ENCODE results near the gene NOXO1. TPM values are rescaled to one million over a fixed set of nuclear protein-coding genes. Genes with fewer than 3 reads are reported as not detected.
"Not testable (repeated sequence)": the region's sequence is repeated elsewhere in the genome, so short reads cannot be mapped to it uniquely, and the experiment has no call there.

NOXO1 gene
- total RNA-seq, 1 experiment from 2014 or later, result not detected

GRCh38 chr16:1947369-1947670 lies 33.9 kb downstream of the NOXO1 start:
- in situ Hi-C loops (cut with HindIII; ENCODE audit: low sequenced_read_pairs), result no loop called here
- no peak for DNase-seq (ENCODE audit: low spot score)

- in situ Hi-C loops (cut with HindIII; ENCODE audit: low sequenced_read_pairs), result no loop called here
- DNase-seq (ENCODE audit: low spot score), result no peak
Observed at GRCh38 chr16:1946495-1947368, 34.5 kb downstream of the NOXO1 start.

GRCh38 chr16:1945559-1946391 lies 35.5 kb downstream of the NOXO1 start:
- in situ Hi-C loops (cut with HindIII; ENCODE audit: low sequenced_read_pairs), result no loop called here
- no peak for DNase-seq (ENCODE audit: low spot score)

GRCh38 chr16:1944612-1945199 lies 36.6 kb downstream of the NOXO1 start:
- in situ Hi-C loops (cut with HindIII; ENCODE audit: low sequenced_read_pairs), result no loop called here
- no peak for DNase-seq (ENCODE audit: low spot score)

GRCh38 chr16:1942810-1943726 lies 38.2 kb downstream of the NOXO1 start, which contains the start of gene MSRB1:
Gene MSRB1, minus strand, starts transcription at chr16:1943199. Its CDS starts 43 bp downstream, at chr16:1943156.
- DNase-seq (ENCODE audit: low spot score), result peak; percentile 99

GRCh38 chr16:1942047-1942809 lies 39.0 kb downstream of the NOXO1 start:
- in situ Hi-C loops (cut with HindIII; ENCODE audit: low sequenced_read_pairs), result no loop called here
- no peak for DNase-seq (ENCODE audit: low spot score)

More at GRCh38 chr16:1942810-1943726, 38.2 kb downstream of the NOXO1 start, which contains the start of gene MSRB1:
- in situ Hi-C loops (cut with HindIII; ENCODE audit: low sequenced_read_pairs), result no loop called here

- in situ Hi-C loops (cut with HindIII; ENCODE audit: low sequenced_read_pairs), result no loop called here
Observed at GRCh38 chr16:1941162-1942046, 39.9 kb downstream of the NOXO1 start.

GRCh38 chr16:1940273-1941161 lies 40.8 kb downstream of the NOXO1 start:
- in situ Hi-C loops (cut with HindIII; ENCODE audit: low sequenced_read_pairs), result no loop called here
- DNase-seq (ENCODE audit: low spot score), result no peak

More at GRCh38 chr16:1941162-1942046, 39.9 kb downstream of the NOXO1 start:
- no peak for DNase-seq (ENCODE audit: low spot score)

GRCh38 chr16:1939833-1940232 lies 41.4 kb downstream of the NOXO1 start:
- not testable (repeated sequence) for DNase-seq (ENCODE audit: low spot score)

GRCh38 chr16:1938910-1939309 lies 42.4 kb downstream of the NOXO1 start:
- no peak for DNase-seq (ENCODE audit: low spot score)
- in situ Hi-C loops (cut with HindIII; ENCODE audit: low sequenced_read_pairs), result no loop called here

More at GRCh38 chr16:1939833-1940232, 41.4 kb downstream of the NOXO1 start:
- in situ Hi-C loops (cut with HindIII; ENCODE audit: low sequenced_read_pairs), result not testable (repeated sequence)

- in situ Hi-C loops (cut with HindIII; ENCODE audit: low sequenced_read_pairs), result no loop called here
- no peak for DNase-seq (ENCODE audit: low spot score)
Observed at GRCh38 chr16:1938316-1938715, 43.0 kb downstream of the NOXO1 start.

- DNase-seq (ENCODE audit: low spot score), result no peak
- in situ Hi-C loops (cut with HindIII; ENCODE audit: low sequenced_read_pairs), result no loop called here
Observed at GRCh38 chr16:1936945-1937479, 44.3 kb downstream of the NOXO1 start.

- in situ Hi-C loops (cut with HindIII; ENCODE audit: low sequenced_read_pairs), result no loop called here
- DNase-seq (ENCODE audit: low spot score), result no peak
Observed at GRCh38 chr16:1933097-1933661, 48.1 kb downstream of the NOXO1 start.

- in situ Hi-C loops (cut with HindIII; ENCODE audit: low sequenced_read_pairs), result no loop called here
- peak; percentile 29 for DNase-seq (ENCODE audit: low spot score)
Observed at GRCh38 chr16:1932050-1933028, 48.9 kb downstream of the NOXO1 start.

- in situ Hi-C loops (cut with HindIII; ENCODE audit: low sequenced_read_pairs), result no loop called here
- no peak for DNase-seq (ENCODE audit: low spot score)
Observed at GRCh38 chr16:1930338-1930720, 50.9 kb downstream of the NOXO1 start.
